ENCODE measurements around the gene LAMA1.

LAMA1 gene

DNA sequence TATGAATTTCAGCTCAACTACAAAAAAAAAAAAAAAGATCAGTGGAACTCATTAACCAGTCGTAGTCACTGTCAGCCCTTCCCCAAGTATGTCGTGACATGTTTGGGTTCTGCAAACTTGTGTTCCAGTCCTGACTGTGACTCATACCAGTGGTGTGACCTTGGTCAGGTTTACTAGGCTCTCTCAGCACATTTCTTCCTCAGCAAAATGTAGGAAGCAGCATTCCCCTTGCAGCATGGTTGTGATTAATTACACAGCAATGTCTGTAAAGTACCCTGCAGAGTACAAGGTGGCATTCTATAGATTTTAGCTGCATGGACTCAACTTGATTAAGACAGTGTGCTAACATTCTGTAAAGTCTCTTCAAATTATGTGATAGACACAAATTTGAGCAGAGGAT is 156.9 kb downstream of the LAMA1 start:
- Histone ChIP-seq H3K9ac (no peak overlapping the region), H3K4me1 (peaks cover 0 to 7% (median 0%) of the 10 kb centered on the region in 10 experiments; a peak in 1 of 20 replicates), H3K4me3 (no peak overlapping the region), H3K4me2 (no peak overlapping the region), H3K27ac (no peak overlapping the region), H3K27me3 (no peaks in the 10 kb centered on the region), H3K9me3 (replicated peaks in 1 of 11) (no peaks in the 10 kb centered on the region; a peak in 1 of 22 replicates), H3K36me3 (no peaks in the 10 kb centered on the region), H4K20me1 (no peaks in the 10 kb centered on the region)
- TF ChIP-seq Cebpa-rat (IDR thresholded peaks at IDR 0.05): no peak

DNA sequence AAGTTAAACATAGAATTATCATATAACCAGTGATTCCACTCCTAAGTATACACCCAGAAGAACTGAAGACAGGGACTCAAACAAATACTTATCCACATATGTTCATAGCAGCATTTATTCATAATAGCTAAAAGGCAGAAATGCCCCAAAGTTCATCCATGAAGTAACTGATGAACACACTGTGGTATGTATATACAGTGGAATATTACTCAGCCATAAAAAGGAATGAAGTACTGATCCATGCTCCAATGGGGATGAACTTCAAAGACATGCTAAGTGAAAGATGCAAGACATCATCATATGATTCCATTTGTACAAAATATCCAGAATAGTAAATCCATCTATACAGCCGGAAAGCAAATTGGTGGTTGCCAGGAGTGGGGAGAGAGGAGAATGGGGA is 157.5 kb downstream of the LAMA1 start:
- no peak for TF ChIP-seq Cebpa-rat (IDR thresholded peaks at IDR 0.05)
- no peaks in the 10 kb centered on the region for H3K36me3 ChIP-seq

DNA sequence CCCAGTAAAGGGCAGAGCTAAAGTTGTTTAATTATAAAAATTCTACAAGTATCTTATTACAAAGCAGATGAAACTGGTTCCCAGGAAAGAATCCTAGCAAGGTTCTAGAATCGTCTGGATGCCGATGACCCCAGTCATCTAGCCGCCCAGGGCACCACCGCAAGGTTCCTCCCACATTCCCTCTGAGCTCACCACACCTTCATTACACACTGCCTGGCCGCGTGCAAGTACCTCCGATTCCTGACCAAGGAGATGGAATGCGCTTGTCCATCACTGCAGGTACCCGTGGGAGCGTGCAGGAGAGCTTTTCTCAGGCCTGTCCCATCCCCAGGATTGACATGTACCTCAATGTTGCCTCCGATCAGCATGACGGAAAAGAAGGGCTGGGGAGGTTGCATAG is 158.5 kb downstream of the LAMA1 start:
- Histone ChIP-seq H3K27me3 (no peaks in the 10 kb centered on the region), H4K20me1 (no peaks in the 10 kb centered on the region), H3K27ac (no peak overlapping the region), H3K36me3 (no peaks in the 10 kb centered on the region), H3K9me3 (replicated peaks in 1 of 11) (no peaks in the 10 kb centered on the region; a peak in 1 of 22 replicates), H3K4me3 (no peak overlapping the region), H3K4me1 (peaks cover 10 to 17% (median 13%) of the 10 kb centered on the region in 10 experiments; a peak in 19 of 20 replicates), H3K4me2 (no peak overlapping the region), H3K9ac (no peak overlapping the region)
- TF ChIP-seq Cebpa-rat (IDR thresholded peaks at IDR 0.05): no peak

More for the DNA sequence above, 157.5 kb downstream of the LAMA1 start:
- Histone ChIP-seq H3K4me3 (no peak overlapping the region), H3K27ac (no peak overlapping the region), H3K9ac (no peak overlapping the region), H4K20me1 (no peaks in the 10 kb centered on the region), H3K4me2 (no peak overlapping the region), H3K9me3 (replicated peaks in 1 of 11) (no peaks in the 10 kb centered on the region; a peak in 1 of 22 replicates), H3K4me1 (peaks cover 2 to 11% (median 4%) of the 10 kb centered on the region in 10 experiments; a peak in 18 of 20 replicates), H3K27me3 (no peaks in the 10 kb centered on the region)

DNA sequence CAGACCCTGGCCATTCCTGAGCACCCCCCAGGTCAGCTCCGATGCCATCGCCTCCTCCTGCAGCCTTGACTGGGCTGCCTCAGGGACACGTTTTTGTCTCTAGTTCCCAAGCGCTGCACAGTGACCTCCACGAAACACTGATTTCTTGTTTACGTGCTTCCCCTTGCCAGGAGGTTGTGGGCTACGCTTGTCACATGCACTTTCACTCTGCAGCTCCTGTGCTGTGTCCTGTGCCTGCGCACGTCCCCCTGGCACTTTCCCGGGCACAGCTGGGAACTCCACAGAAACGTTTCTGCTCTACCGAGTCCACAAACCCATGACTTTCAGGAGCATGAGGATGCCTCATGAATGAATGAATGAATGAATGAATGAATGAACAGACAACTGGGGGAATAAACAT is 160.6 kb downstream of the LAMA1 start:
- Histone ChIP-seq H4K20me1 (no peaks in the 10 kb centered on the region), H3K9ac (no peak overlapping the region), H3K4me1 (peaks cover 10 to 17% (median 12%) of the 10 kb centered on the region in 10 experiments; a peak in 19 of 20 replicates), H3K4me2 (no peak overlapping the region), H3K36me3 (no peaks in the 10 kb centered on the region), H3K27me3 (no peaks in the 10 kb centered on the region), H3K27ac (no peak overlapping the region), H3K9me3 (replicated peaks in 1 of 11) (no peaks in the 10 kb centered on the region; a peak in 1 of 22 replicates), H3K4me3 (no peak overlapping the region)
- no peak for TF ChIP-seq Cebpa-rat (IDR thresholded peaks at IDR 0.05)

DNA sequence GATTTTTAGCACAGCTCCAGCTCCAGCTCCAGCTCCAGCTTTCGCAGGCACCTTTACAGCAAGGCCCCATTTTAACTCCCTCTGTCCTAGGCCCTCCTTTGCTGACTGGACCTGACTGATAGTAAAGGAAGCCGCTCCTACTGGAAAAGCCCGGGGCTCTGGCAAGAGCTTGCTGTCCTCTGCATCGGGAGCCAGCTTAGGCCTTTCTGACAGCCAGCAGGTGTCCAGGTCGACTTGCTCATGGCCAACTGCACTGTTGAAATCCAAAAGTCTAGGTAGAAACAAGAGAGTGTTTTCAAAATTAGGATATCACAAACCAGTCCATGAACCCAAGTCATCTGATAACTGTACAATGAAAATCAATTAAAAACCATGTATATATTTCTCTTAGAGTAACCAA is 161.1 kb downstream of the LAMA1 start:
- TF ChIP-seq Cebpa-rat (IDR thresholded peaks at IDR 0.05): no peak
- H3K9ac ChIP-seq: no peak overlapping the region
- H3K4me3 ChIP-seq: no peak overlapping the region
- H3K27me3 ChIP-seq: no peaks in the 10 kb centered on the region
- no peak overlapping the region for H3K4me2 ChIP-seq
- H3K4me1 ChIP-seq: peaks cover 10 to 17% (median 12%) of the 10 kb centered on the region in 10 experiments; a peak in 19 of 20 replicates
- no peaks in the 10 kb centered on the region for H4K20me1 ChIP-seq
- H3K27ac ChIP-seq: no peak overlapping the region
- H3K9me3 ChIP-seq (replicated peaks in 1 of 11): no peaks in the 10 kb centered on the region; a peak in 1 of 22 replicates
- no peaks in the 10 kb centered on the region for H3K36me3 ChIP-seq

DNA sequence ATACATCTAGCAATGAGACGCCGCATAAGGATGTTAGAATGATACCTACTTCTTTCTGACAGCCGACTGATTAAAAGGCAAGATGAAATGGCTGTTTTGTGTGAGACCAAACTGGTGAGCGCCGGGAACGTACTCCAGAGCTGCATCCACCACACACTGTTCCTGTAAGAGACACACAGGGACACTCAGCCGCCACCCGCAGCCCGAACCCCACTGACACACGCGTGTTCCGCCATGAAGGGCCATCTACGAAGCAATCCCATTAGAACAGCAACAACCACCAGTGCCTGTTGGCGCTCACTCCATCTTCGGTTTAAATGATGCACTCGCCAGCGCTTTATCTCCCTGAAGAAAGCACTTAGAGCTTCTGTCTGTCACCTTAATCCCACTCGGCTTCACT is 162.3 kb downstream of the LAMA1 start:
- H3K27me3 ChIP-seq: no peaks in the 10 kb centered on the region
- no peak overlapping the region for H3K9ac ChIP-seq
- no peaks in the 10 kb centered on the region; a peak in 1 of 22 replicates for H3K9me3 ChIP-seq (replicated peaks in 1 of 11)
- H3K4me2 ChIP-seq: peak overlapping the region; percentile 44 to 80 (median 53); a peak in 21 of 22 replicates
- no peak for TF ChIP-seq Cebpa-rat (IDR thresholded peaks at IDR 0.05)
- H3K4me1 ChIP-seq: peaks cover 10 to 17% (median 12%) of the 10 kb centered on the region in 10 experiments; a peak in 19 of 20 replicates
- H4K20me1 ChIP-seq: no peaks in the 10 kb centered on the region
- no peak overlapping the region for H3K4me3 ChIP-seq
- no peak overlapping the region for H3K27ac ChIP-seq
- no peaks in the 10 kb centered on the region for H3K36me3 ChIP-seq

DNA sequence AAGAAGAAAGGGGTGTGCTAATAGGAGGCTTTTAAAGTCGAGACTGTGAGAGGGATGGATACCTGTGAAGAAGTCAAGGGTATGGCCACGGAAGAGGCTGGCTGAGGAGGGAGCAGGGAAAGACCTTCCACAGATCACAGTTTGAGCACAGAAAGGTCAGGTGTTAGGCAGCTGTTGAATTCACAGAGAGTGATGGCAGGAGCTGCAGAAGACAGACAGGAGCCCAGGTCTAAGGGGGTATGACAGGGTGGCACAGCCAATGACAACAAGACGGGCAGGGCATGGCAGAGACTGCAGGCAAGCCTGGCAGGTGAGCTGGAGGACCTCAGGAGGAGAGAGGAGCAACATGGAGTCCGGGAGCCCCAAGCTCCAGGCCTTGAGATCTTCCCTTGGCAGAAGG is 163.1 kb downstream of the LAMA1 start:
- H3K27me3 ChIP-seq: no peaks in the 10 kb centered on the region

DNA sequence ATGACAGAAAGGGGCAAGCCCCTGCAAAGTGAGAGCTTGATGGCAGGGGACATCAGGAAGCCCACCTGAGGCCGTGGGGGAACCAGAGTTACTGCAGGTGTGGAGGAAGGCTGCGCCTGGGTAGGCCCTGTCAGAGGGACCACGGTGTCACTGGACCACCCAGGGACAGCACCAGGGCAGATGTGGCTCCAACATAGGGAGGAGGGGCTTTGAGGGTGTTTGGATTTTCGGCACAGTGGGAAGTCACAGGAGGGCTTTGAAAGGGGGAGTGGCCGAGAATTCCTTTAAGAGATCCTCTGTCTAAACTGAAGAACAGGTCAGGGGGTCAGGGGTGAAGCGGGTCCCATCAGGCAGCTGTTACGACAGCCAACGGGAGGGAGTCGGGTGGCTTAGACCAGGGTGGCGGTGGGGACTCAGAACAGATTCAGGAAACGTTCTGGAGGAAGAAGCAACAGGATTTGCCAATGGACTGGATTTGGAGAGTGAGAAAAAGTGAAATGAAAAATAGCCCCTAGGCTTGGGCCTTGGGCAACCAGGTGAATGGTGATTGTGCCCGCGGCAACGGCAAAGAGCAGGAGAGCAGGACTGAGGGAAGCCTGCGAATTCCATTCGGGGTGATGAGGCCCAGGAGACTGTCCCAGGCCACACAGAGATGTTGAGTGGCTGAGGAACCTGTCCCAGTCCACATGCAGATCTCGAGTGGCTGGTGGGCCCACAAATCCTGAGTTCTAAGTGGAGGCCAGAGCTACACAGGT is 166.1 kb downstream of the LAMA1 start:
- no peaks in the 10 kb centered on the region for H3K9me3 ChIP-seq (replicated peaks in 1 of 11)
- H3K9ac ChIP-seq: no peak overlapping the region
- no peak overlapping the region for H3K4me3 ChIP-seq
- no peaks in the 10 kb centered on the region for H4K20me1 ChIP-seq
- no peak for TF ChIP-seq Cebpa-rat (IDR thresholded peaks at IDR 0.05)
- no peak overlapping the region for H3K27ac ChIP-seq
- no peaks in the 10 kb centered on the region for H3K36me3 ChIP-seq
- peaks cover 10 to 17% (median 12%) of the 10 kb centered on the region in 10 experiments; a peak in 19 of 20 replicates for H3K4me1 ChIP-seq
- no peaks in the 10 kb centered on the region for H3K27me3 ChIP-seq
- no peak overlapping the region for H3K4me2 ChIP-seq

More for the DNA sequence above, 163.1 kb downstream of the LAMA1 start:
- no peak overlapping the region for H3K27ac ChIP-seq
- no peaks in the 10 kb centered on the region for H3K9me3 ChIP-seq (replicated peaks in 1 of 11)
- no peaks in the 10 kb centered on the region for H4K20me1 ChIP-seq
- no peak overlapping the region for H3K9ac ChIP-seq
- no peaks in the 10 kb centered on the region for H3K36me3 ChIP-seq
- no peak overlapping the region for H3K4me3 ChIP-seq
- peak overlapping the region; percentile 44 to 80 (median 53); a peak in 21 of 22 replicates for H3K4me2 ChIP-seq
- peaks cover 10 to 17% (median 12%) of the 10 kb centered on the region in 10 experiments; a peak in 19 of 20 replicates for H3K4me1 ChIP-seq
- no peak for TF ChIP-seq Cebpa-rat (IDR thresholded peaks at IDR 0.05)

DNA sequence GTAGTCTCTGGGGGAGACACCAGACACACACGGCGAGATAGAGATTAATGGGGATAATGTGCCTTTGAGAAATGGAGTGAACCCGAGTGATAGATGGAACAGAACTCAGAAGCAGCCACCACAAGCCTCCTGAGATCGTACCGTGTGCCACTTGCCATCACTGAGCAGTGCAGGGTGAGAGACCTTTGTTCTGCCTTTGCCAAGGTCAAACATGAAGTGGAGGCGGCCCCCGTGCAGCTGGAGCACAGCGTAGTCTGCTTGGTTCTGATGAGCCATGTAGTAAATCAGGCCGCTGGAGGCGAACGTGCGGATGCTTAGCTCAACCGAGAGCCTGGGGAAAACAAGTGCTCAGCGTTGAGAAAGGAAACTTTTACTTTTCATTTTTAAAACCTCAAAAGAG is 167.0 kb downstream of the LAMA1 start:
- TF ChIP-seq Cebpa-rat (IDR thresholded peaks at IDR 0.05): no peak
- no peak overlapping the region for H3K4me3 ChIP-seq
- no peaks in the 10 kb centered on the region for H3K9me3 ChIP-seq (replicated peaks in 1 of 11)
- H4K20me1 ChIP-seq: no peaks in the 10 kb centered on the region
- H3K27ac ChIP-seq: no peak overlapping the region
- no peak overlapping the region for H3K9ac ChIP-seq
- H3K4me1 ChIP-seq: peaks cover 10 to 16% (median 12%) of the 10 kb centered on the region in 10 experiments; a peak in 19 of 20 replicates
- no peaks in the 10 kb centered on the region for H3K27me3 ChIP-seq
- no peaks in the 10 kb centered on the region for H3K36me3 ChIP-seq
- no peak overlapping the region for H3K4me2 ChIP-seq
